ENCODE data around the gene STRBP.

The STRBP gene

GRCh38 chr9:123131258-123131657 is 137.1 kb downstream of the STRBP start:
- Histone ChIP-seq H3K4me3 (ENCODE audit: low read length) (no peak overlapping the region), H4K20me1 (ENCODE audit: insufficient read depth, low read length) (no peaks in the 10 kb centered on the region), H3K9me3 (replicated peaks; ENCODE audit: insufficient read depth, low read length) (no peaks in the 10 kb centered on the region), H3K27ac (ENCODE audit: low read length) (no peak overlapping the region), H3K4me2 (ENCODE audit: low read depth, low read length) (no peak overlapping the region), H3K79me2 (ENCODE audit: low read length) (no peaks in the 10 kb centered on the region), H3K27me3 (replicated peaks; ENCODE audit: insufficient read depth, low read length) (no peaks in the 10 kb centered on the region), H3K9ac (ENCODE audit: low read length) (no peak overlapping the region), H3F3A (ENCODE audit: insufficient read depth, low read length) (no peaks in the 10 kb centered on the region), H3K9me2 (replicated peaks; ENCODE audit: insufficient read depth, low read length) (no peaks in the 10 kb centered on the region), H3K4me1 (ENCODE audit: low read length) (peaks cover 6% of the 10 kb centered on the region), H3K36me3 (replicated peaks; ENCODE audit: insufficient read depth, low read length) (no peaks in the 10 kb centered on the region), H2AFZ (ENCODE audit: low read length) (no peak overlapping the region)
- no peak for DNase-seq
- TF ChIP-seq EZH2 (optimal IDR thresholded peaks at IDR 0.05; ENCODE audit: low read depth, low read length) (no peak), EZH2phosphoT487 (IDR thresholded peaks at IDR 0.05; ENCODE audit: low read length) (no peak), CTCF (IDR thresholded peaks at IDR 0.05; ENCODE audit: low read length) (no peak)

DNA sequence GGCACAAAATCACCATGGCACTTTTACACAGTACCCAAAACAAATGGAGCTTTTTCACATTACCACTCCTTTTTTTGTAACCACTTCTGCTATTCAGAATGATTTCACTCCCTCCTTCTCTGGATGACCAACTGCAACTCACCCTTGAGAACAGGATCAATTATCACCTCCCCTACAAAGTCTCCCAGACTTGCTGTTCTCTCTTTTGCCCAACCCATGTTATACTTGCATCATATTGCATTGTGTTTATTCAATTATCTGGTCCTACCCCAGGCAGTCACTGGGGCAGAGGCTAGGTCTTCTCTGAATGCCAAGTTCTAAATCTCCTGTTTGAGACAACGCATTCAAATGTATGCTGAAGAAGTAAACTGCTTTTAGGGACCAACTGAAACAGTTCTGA is 139.0 kb downstream of the STRBP start:
- Histone ChIP-seq H3K79me2 (ENCODE audit: low read length) (no peaks in the 10 kb centered on the region), H3F3A (ENCODE audit: insufficient read depth, low read length) (no peaks in the 10 kb centered on the region), H3K27ac (ENCODE audit: low read length) (no peak overlapping the region), H3K9me2 (replicated peaks; ENCODE audit: insufficient read depth, low read length) (no peaks in the 10 kb centered on the region), H4K20me1 (ENCODE audit: insufficient read depth, low read length) (no peaks in the 10 kb centered on the region), H3K36me3 (replicated peaks; ENCODE audit: insufficient read depth, low read length) (no peaks in the 10 kb centered on the region), H3K4me3 (ENCODE audit: low read length) (no peak overlapping the region), H3K9me3 (replicated peaks; ENCODE audit: insufficient read depth, low read length) (no peaks in the 10 kb centered on the region), H3K4me1 (ENCODE audit: low read length) (no peaks in the 10 kb centered on the region), H2AFZ (ENCODE audit: low read length) (no peak overlapping the region), H3K9ac (ENCODE audit: low read length) (no peak overlapping the region), H3K27me3 (replicated peaks; ENCODE audit: insufficient read depth, low read length) (no peaks in the 10 kb centered on the region), H3K4me2 (ENCODE audit: low read depth, low read length) (no peak overlapping the region)
- TF ChIP-seq CTCF (IDR thresholded peaks at IDR 0.05; ENCODE audit: low read length) = no peak
- TF ChIP-seq EZH2phosphoT487 (IDR thresholded peaks at IDR 0.05; ENCODE audit: low read length) = no peak
- no peak for TF ChIP-seq EZH2 (optimal IDR thresholded peaks at IDR 0.05; ENCODE audit: low read depth, low read length)
- DNase-seq = no peak

- Histone ChIP-seq H4K20me1 (ENCODE audit: insufficient read depth, low read length) (no peaks in the 10 kb centered on the region), H3K4me3 (ENCODE audit: low read length) (no peak overlapping the region), H2AFZ (ENCODE audit: low read length) (no peak overlapping the region), H3K27ac (ENCODE audit: low read length) (no peak overlapping the region), H3K9ac (ENCODE audit: low read length) (no peak overlapping the region), H3K4me2 (ENCODE audit: low read depth, low read length) (no peak overlapping the region), H3K27me3 (replicated peaks; ENCODE audit: insufficient read depth, low read length) (no peaks in the 10 kb centered on the region), H3K36me3 (replicated peaks; ENCODE audit: insufficient read depth, low read length) (no peaks in the 10 kb centered on the region), H3K4me1 (ENCODE audit: low read length) (no peaks in the 10 kb centered on the region), H3K9me3 (replicated peaks; ENCODE audit: insufficient read depth, low read length) (no peaks in the 10 kb centered on the region), H3K79me2 (ENCODE audit: low read length) (no peaks in the 10 kb centered on the region), H3F3A (ENCODE audit: insufficient read depth, low read length) (no peaks in the 10 kb centered on the region), H3K9me2 (replicated peaks; ENCODE audit: insufficient read depth, low read length) (no peaks in the 10 kb centered on the region)
- no peak for TF ChIP-seq CTCF (IDR thresholded peaks at IDR 0.05; ENCODE audit: low read length)
- TF ChIP-seq EZH2phosphoT487 (IDR thresholded peaks at IDR 0.05; ENCODE audit: low read length) = no peak
- no peak for TF ChIP-seq EZH2 (optimal IDR thresholded peaks at IDR 0.05; ENCODE audit: low read depth, low read length)
- no peak for DNase-seq
These were observed 139.8 kb downstream of the STRBP start for GRCh38 chr9:123128591-123128990.
